Endothelial cell of umbilical vein (primary cell): ENCODE data around the gene CD82. TPM values are rescaled to one million over a fixed set of nuclear protein-coding genes. Genes with fewer than 3 reads are reported as not detected.

Experiments
- BruUV-seq: library from RNA; stranded (reverse); fragments of 400-500 nt; replicated peaks from 2 replicates; lab custom pipeline; 2021; lab: Mats Ljungman, UMichigan
- CTCF ChIA-PET: fragments of 300-600, 350-600 bp; sonication (Branson Sonifier 250); formaldehyde crosslinking; loops from one replicate; lab custom pipeline; 2021; ENCODE audit warnings: antibody characterized with exemption, inconsistent platforms; lab: Charles Lee
- POLR2A ChIA-PET: fragments of 300-600, 350-600 bp; sonication (Branson Sonifier 250); formaldehyde crosslinking; loops from one replicate; lab custom pipeline; 2021; ENCODE audit warnings: antibody characterized with exemption, inconsistent platforms; lab: Charles Lee
- DNase-seq: peaks from one replicate; pipeline ENCODE4 v3.0.0-alpha.2; 2011; ENCODE audit warnings: low read depth, low spot score
- FAIRE-seq: peaks from 2 replicates; lab custom pipeline; 2011; peaks lifted over from hg19 to GRCh38; lab: Jason Lieb, UNC
- H2AFZ ChIP-seq: 2 replicates; pipeline ENCODE4 v1.6.0; 2012; ENCODE audit warnings: low read depth, low read length, control low read depth, inconsistent platforms
- H3K27ac ChIP-seq: 2 replicates; pipeline ENCODE4 v1.5.1; 2011; ENCODE audit warnings: low read depth, mild to moderate bottlenecking, control low read depth, low read length, moderate library complexity; ENCODE audit not compliant: insufficient read depth
- H3K27me3 ChIP-seq, 2 experiments: 2 replicates each; pipeline versions ENCODE4 v1.6.0 to v1.6.1; 2011; ENCODE audit warnings: low read length in 2 of 2, mixed read lengths in 1 of 2; ENCODE audit not compliant: control insufficient read depth in 2 of 2, insufficient read depth in 2 of 2
- H3K36me3 ChIP-seq, 2 experiments: 2 replicates in 1 of 2; 3 replicates in 1 of 2; pipeline ENCODE4 v1.5.1; 2011; ENCODE audit warnings: low read length in 2 of 2, mild to moderate bottlenecking in 1 of 2, moderate library complexity in 1 of 2; ENCODE audit not compliant: control insufficient read depth in 2 of 2, insufficient read depth in 2 of 2; ENCODE audit errors: extremely low read depth in 1 of 2
- H3K4me1 ChIP-seq: 3 replicates; pipeline ENCODE4 v1.5.1; 2011; ENCODE audit warnings: mild to moderate bottlenecking, low read length; ENCODE audit not compliant: control insufficient read depth, insufficient read depth; ENCODE audit errors: extremely low read depth
- H3K4me2 ChIP-seq: 2 replicates; pipeline ENCODE4 v1.6.1; 2011; ENCODE audit warnings: low read length, control low read depth, mixed read lengths; ENCODE audit not compliant: insufficient read depth
- H3K4me3 ChIP-seq, 3 experiments: fragments of 200-600 bp in 1 of 3; sonication (generic), shearing (Covaris generic) in 1 of 3; replicated peaks in 1 of 3; 2 replicates each; pipeline ENCODE4 v1.5.1; 2011 to 2016; ENCODE audit warnings: control low read depth in 3 of 3, low read length in 3 of 3, mild to moderate bottlenecking in 2 of 3, inconsistent platforms in 1 of 3, low read depth in 1 of 3, moderate library complexity in 1 of 3; ENCODE audit not compliant: insufficient read depth in 1 of 3
- H3K79me2 ChIP-seq: 2 replicates; pipeline ENCODE4 v1.6.0; 2012; ENCODE audit warnings: low read length, inconsistent platforms; ENCODE audit not compliant: control insufficient read depth, insufficient read depth
- H3K9ac ChIP-seq: replicated peaks from 2 replicates; pipeline ENCODE3; 2011; ENCODE audit warnings: low read length, control low read depth; ENCODE audit not compliant: insufficient read depth; ENCODE audit errors: extremely low read depth
- H3K9me1 ChIP-seq: replicated peaks from 3 replicates; pipeline ENCODE4 v1.6.0; 2011; ENCODE audit warnings: mild to moderate bottlenecking, low read length; ENCODE audit not compliant: control insufficient read depth, insufficient read depth; ENCODE audit errors: extremely low read depth
- H3K9me3 ChIP-seq: replicated peaks from 2 replicates; pipeline ENCODE4 v1.5.1; 2012; ENCODE audit warnings: low read length, inconsistent platforms; ENCODE audit not compliant: control insufficient read depth, insufficient read depth
- H4K20me1 ChIP-seq: replicated peaks from 2 replicates; pipeline ENCODE3; 2011; ENCODE audit warnings: mild to moderate bottlenecking, low read length; ENCODE audit not compliant: control insufficient read depth, insufficient read depth; ENCODE audit errors: extremely low read depth
- EZH2 ChIP-seq: IDR thresholded peaks from 2 replicates; pipeline ENCODE4 v1.6.1; 2012; ENCODE audit warnings: borderline replicate concordance, low read depth, mild to moderate bottlenecking, moderate library complexity, low read length, inconsistent platforms; ENCODE audit not compliant: severe bottlenecking
- FOS ChIP-seq: IDR thresholded peaks from 2 replicates; pipeline ENCODE4 v1.6.1; 2011; ENCODE audit warnings: mild to moderate bottlenecking, low read length, moderate library complexity, borderline replicate concordance; ENCODE audit not compliant: insufficient read depth
- GATA2 ChIP-seq: IDR thresholded peaks from 2 replicates; pipeline ENCODE4 v1.7.0; 2011; ENCODE audit warnings: low read depth, mild to moderate bottlenecking, moderate library complexity, mixed read lengths, low read length; ENCODE audit not compliant: insufficient read length, insufficient read depth
- JUN ChIP-seq: IDR thresholded peaks from 2 replicates; pipeline ENCODE4 v1.6.1; 2011; ENCODE audit warnings: borderline replicate concordance, low read depth; ENCODE audit not compliant: insufficient read length, insufficient read depth
- MYC ChIP-seq: IDR thresholded peaks from one replicate; pipeline ENCODE4 v1.6.1; 2011; ENCODE audit warnings: mild to moderate bottlenecking, low read depth, low read length
- POLR2A ChIP-seq: IDR thresholded peaks from 2 replicates; pipeline ENCODE4 v1.6.1; 2012; ENCODE audit warnings: low read depth, mild to moderate bottlenecking, control low read depth, low read length
- POLR2AphosphoS5 ChIP-seq: IDR thresholded peaks from 2 replicates; pipeline ENCODE4 v1.6.1; 2012; ENCODE audit warnings: low read depth, mild to moderate bottlenecking, control low read depth, low read length, moderate library complexity; ENCODE audit not compliant: insufficient read depth
- dilution Hi-C: fragments of 300-500 bp; cut with MboI; formaldehyde crosslinking; loops from one replicate; pipeline ENCODE4 v1.15.0; 2019; ENCODE audit warnings: low sequenced_read_pairs; ENCODE audit not compliant: extremely low pct_ligation_motif_present
- intact Hi-C: fragments of 100-400 bp; cut with micrococcal nuclease; formaldehyde crosslinking; loops from one replicate; pipeline ENCODE4 v1.10.0; 2022
- polyA plus RNA-seq, 4 experiments: library from polyadenylated mRNA; depleted of rRNA in 3 of 4; stranded (reverse) in 3 of 4; unstranded in 1 of 4; fragments of >200 nt; gene quantifications; 2 replicates each; pipeline versions ENCODE4 v1.2.1 to v1.2.3, GENCODE V29; 2011 to 2012; ENCODE audit warnings: missing spikeins in 1 of 4
- total RNA-seq: library from RNA; stranded (reverse); gene quantifications from 2 replicates; pipeline ENCODE4 v1.2.3, GENCODE V29; 2021
- TF ChIP-seq, protein P1 (sequence below), 2 donors: IDR thresholded peaks; 1 replicate in 1 of 2; 2 replicates in 1 of 2; pipeline ENCODE4 v1.5.1; 2011; ENCODE audit warnings: low read length in 2 of 2, mild to moderate bottlenecking in 2 of 2, moderate library complexity in 2 of 2, control low read depth in 1 of 2, inconsistent platforms in 1 of 2, low read depth in 1 of 2; ENCODE audit not compliant: insufficient read depth in 1 of 2; ENCODE audit errors: extremely low read depth in 1 of 2
- TF ChIP-seq, protein P2 (sequence below): IDR thresholded peaks from 2 replicates; pipeline ENCODE4 v1.6.1; 2011; ENCODE audit not compliant: insufficient read depth, insufficient read length

The CD82 gene
- total and polyA plus RNA-seq, 2 donors (not counting 3 experiments of a cell fraction or from before 2014, with no cell fraction given) = 17.9 to 25.2 TPM

DNA sequence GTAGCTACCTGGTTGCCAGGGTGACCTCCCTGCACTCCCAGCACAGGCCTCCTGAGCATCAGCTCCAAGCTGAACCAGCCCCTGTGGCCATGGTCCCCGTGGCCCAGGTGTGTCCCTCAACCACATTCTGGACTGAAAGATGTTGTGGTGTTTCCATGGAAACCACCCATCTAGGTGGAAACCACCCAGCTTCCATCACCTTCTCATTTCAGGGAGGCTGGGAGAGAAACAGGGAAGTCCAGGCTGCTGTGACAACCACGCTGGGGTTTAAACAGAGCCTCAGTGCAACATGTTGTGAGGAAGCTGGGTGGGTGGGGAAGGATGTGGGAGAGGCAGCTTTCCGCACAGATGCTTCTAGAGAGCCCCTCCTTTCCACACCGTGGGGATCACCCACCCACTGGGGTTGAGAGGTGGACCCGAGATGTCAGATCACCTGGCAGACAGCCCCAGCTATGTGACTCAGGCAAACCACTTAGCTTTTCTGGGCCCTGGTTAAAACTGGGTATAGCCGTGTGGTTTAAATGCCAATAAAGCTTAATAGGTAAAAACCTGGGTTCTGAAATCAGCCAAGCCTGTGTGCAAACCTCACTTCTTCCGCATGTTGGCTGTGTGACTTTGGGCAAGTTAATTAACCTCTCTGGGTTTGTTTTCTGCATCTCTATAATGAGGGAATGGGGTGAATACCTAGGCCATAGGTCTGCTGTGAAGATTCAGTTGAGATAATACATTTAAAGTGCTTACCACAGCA, 46.4 kb downstream of the CD82 start:
- ChIA-PET CTCF (interaction anchor here (1.0 to 10.7 kb wide), 8 partner anchors 10 to 518 kb away, joined by 3 to 860 read pairs (median 4); partner anchors contain the start of gene CD82), POLR2A (no interaction called here)
- no peaks in the 10 kb centered on the region for H3K79me2 ChIP-seq
- no peaks in the 10 kb centered on the region for H3K9me3 ChIP-seq
- no TSS peak for BruUV-seq
- H3K36me3 ChIP-seq = no peaks in the 10 kb centered on the region
- no peak overlapping the region for H3K4me2 ChIP-seq
- dilution Hi-C loops = no loop called here
- peaks cover 9% of the 10 kb centered on the region for H3K4me1 ChIP-seq
- no peaks in the 10 kb centered on the region for H3K27me3 ChIP-seq
- DNase-seq (no peak), FAIRE-seq (no peak)
- H3K27ac ChIP-seq = no peak overlapping the region
- H3K9ac ChIP-seq = no peak overlapping the region
- no peak overlapping the region for H3K4me3 ChIP-seq
- intact Hi-C loops = loop anchor here (10.0 kb wide), 1 partner anchor 497 kb away; no protein-coding TSS in a partner anchor
- no peaks in the 10 kb centered on the region for H3K9me1 ChIP-seq
- TF ChIP-seq, protein P1, sequence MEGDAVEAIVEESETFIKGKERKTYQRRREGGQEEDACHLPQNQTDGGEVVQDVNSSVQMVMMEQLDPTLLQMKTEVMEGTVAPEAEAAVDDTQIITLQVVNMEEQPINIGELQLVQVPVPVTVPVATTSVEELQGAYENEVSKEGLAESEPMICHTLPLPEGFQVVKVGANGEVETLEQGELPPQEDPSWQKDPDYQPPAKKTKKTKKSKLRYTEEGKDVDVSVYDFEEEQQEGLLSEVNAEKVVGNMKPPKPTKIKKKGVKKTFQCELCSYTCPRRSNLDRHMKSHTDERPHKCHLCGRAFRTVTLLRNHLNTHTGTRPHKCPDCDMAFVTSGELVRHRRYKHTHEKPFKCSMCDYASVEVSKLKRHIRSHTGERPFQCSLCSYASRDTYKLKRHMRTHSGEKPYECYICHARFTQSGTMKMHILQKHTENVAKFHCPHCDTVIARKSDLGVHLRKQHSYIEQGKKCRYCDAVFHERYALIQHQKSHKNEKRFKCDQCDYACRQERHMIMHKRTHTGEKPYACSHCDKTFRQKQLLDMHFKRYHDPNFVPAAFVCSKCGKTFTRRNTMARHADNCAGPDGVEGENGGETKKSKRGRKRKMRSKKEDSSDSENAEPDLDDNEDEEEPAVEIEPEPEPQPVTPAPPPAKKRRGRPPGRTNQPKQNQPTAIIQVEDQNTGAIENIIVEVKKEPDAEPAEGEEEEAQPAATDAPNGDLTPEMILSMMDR (IDR thresholded peaks at IDR 0.05; ENCODE audit: extremely low read depth in 1 of 2, insufficient read depth in 1 of 2, low read depth in 1 of 2, low read length in 2 of 2) = no peak
- TF ChIP-seq FOS (no peak), GATA2 (no peak), POLR2A (no peak), MYC (no peak), POLR2AphosphoS5 (no peak), EZH2 (no peak), JUN (no peak)
- TF ChIP-seq, protein P2, sequence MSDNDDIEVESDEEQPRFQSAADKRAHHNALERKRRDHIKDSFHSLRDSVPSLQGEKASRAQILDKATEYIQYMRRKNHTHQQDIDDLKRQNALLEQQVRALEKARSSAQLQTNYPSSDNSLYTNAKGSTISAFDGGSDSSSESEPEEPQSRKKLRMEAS = no peak
- no peak overlapping the region for H2AFZ ChIP-seq
- no peaks in the 10 kb centered on the region for H4K20me1 ChIP-seq
